GM19467 (cell line): Measurements from ENCODE around the gene ITSN2.
A peak's percentile ranks its signal among the peaks of the same experiment; 100 is the strongest.
"Not testable (repeated sequence)": the region's sequence is repeated elsewhere in the genome, so short reads cannot be mapped to it uniquely, and the experiment has no call there.

ENCODE experiments used
- ATAC-seq: cut with Tn5 transposase; IDR thresholded peaks from one replicate; pipeline ENCODE4 v1.9.1; 2021; ENCODE audit warnings: mild to moderate bottlenecking, moderate library complexity; ENCODE audit not compliant: unreplicated experiment

The ITSN2 gene

GRCh38 chr2:24222946-24223345, 137.4 kb downstream of the ITSN2 start:
- ATAC-seq: no peak

- no peak for ATAC-seq
Observed at GRCh38 chr2:24221343-24222050, 138.8 kb downstream of the ITSN2 start.

GRCh38 chr2:24220554-24221291, 139.6 kb downstream of the ITSN2 start:
- ATAC-seq: no peak

- peak; percentile 87 for ATAC-seq
Observed at GRCh38 chr2:24214880-24215279, 145.5 kb downstream of the ITSN2 start.

- no peak for ATAC-seq
Observed at GRCh38 chr2:24211408-24211807, 148.9 kb downstream of the ITSN2 start.

GRCh38 chr2:24210723-24211122, 149.6 kb downstream of the ITSN2 start:
- ATAC-seq: no peak

GRCh38 chr2:24210106-24210455, 150.3 kb downstream of the ITSN2 start:
- no peak for ATAC-seq

GRCh38 chr2:24209389-24210105, 150.8 kb downstream of the ITSN2 start:
- ATAC-seq: no peak

GRCh38 chr2:24208490-24208889, 151.8 kb downstream of the ITSN2 start:
- no peak for ATAC-seq

- no peak for ATAC-seq
Observed at GRCh38 chr2:24207359-24207758, 153.0 kb downstream of the ITSN2 start.

- ATAC-seq: no peak
Observed at GRCh38 chr2:24206714-24207113, 153.6 kb downstream of the ITSN2 start.

GRCh38 chr2:24206242-24206641, 154.1 kb downstream of the ITSN2 start:
- no peak for ATAC-seq

- no peak for ATAC-seq
Observed at GRCh38 chr2:24205131-24205530, 155.2 kb downstream of the ITSN2 start.

- no peak for ATAC-seq
Observed at GRCh38 chr2:24204505-24204904, 155.8 kb downstream of the ITSN2 start.

GRCh38 chr2:24203787-24204150, 156.6 kb downstream of the ITSN2 start:
- ATAC-seq: no peak

- ATAC-seq: no peak
Observed at GRCh38 chr2:24203029-24203786, 157.1 kb downstream of the ITSN2 start.

GRCh38 chr2:24200799-24201198, 159.5 kb downstream of the ITSN2 start:
- no peak for ATAC-seq

GRCh38 chr2:24199968-24200590, 160.3 kb downstream of the ITSN2 start:
- no peak for ATAC-seq

GRCh38 chr2:24197213-24197612, 163.1 kb downstream of the ITSN2 start:
- not testable (repeated sequence) for ATAC-seq

GRCh38 chr2:24191848-24192247, 168.5 kb downstream of the ITSN2 start:
- no peak for ATAC-seq

GRCh38 chr2:24191156-24191555, 169.2 kb downstream of the ITSN2 start:
- ATAC-seq: no peak
